NCI-H2029 (cell line): Measurements from ENCODE around the gene ANO2.
"Not testable (repeated sequence)": the region's sequence is repeated elsewhere in the genome, so short reads cannot be mapped to it uniquely, and the experiment has no call there.

ENCODE experiments used
- DNase-seq: peaks from one replicate; lab custom pipeline; 2025; lab: John Stamatoyannopoulos, UW

Gene ANO2

DNA sequence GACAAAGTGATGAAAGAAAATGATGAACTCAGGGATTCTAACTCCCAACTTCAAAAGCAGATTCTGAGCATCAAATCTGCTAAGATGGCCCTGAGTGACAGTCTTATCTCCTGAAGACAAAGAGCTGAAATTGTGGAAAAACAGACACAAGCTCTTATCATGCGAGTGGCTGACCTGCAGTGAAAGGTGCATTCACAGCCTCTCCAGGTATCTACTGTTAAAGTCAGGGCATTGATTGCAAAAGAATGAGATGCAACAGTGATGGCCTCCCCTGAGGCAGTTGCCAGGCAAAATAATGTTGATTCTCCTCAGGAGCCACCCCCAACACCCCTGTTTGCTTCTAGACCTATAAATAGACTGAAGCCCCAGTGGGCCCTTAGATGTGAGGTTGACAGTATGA lies 126.2 kb downstream of the ANO2 start:
- DNase-seq = not testable (repeated sequence)

DNA sequence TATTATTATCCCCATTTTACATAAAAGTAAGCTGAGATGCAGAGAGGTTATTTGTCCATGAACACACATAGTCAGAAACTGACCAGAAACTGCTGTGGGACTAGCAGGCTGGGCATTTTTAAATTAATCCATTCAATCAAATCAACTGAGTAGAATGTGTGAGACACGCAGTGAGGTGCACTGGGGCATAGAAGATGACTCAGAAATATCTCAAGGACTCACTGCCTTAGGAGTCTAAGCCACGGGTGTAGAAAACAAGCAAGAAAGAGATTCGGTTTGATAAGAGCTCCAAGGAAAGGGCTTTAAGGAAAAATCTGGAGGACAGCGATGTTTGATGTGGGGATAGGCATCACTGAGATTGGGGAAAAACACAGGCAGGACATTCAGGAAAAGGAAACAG lies 127.8 kb downstream of the ANO2 start:
- no peak for DNase-seq

DNA sequence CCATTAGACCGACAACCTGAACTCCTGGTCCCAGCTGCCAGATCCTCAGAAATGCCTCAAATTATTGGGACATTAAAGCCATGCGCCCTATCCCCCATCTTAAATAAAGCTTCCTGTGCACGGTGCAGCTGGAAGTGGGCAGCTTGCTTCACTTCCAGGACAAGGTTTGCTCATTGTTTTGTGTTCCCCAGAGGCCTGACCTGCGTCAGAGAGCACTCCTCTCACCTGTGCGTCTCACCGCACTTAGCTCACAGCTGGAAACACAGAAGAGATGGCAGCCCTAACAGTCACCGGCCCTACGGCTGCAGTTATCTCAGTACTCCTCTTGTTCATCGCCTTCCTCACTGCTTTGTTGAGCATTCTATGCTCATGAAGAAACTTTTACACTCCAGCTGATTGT lies 135.5 kb downstream of the ANO2 start:
- DNase-seq = no peak

DNA sequence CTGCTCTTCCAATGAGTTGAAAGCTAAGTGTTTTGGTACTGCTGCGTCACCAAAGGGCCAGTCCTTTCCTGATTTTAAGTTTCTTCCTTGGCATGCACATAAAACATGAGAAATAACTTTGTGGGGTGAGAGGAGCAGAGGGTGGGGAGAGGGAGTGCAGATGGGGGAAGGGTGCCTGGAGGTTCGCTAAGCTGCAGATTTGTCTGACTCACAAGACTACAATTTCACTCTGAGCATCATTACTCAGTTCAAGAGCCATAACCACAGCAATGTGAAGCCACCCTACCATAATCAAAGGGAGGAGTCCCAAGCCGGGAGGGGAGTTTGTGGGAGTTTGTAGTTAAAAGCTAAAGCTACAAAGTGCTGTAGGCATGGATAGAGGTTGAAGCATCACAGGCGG lies 136.1 kb downstream of the ANO2 start:
- no peak for DNase-seq

DNA sequence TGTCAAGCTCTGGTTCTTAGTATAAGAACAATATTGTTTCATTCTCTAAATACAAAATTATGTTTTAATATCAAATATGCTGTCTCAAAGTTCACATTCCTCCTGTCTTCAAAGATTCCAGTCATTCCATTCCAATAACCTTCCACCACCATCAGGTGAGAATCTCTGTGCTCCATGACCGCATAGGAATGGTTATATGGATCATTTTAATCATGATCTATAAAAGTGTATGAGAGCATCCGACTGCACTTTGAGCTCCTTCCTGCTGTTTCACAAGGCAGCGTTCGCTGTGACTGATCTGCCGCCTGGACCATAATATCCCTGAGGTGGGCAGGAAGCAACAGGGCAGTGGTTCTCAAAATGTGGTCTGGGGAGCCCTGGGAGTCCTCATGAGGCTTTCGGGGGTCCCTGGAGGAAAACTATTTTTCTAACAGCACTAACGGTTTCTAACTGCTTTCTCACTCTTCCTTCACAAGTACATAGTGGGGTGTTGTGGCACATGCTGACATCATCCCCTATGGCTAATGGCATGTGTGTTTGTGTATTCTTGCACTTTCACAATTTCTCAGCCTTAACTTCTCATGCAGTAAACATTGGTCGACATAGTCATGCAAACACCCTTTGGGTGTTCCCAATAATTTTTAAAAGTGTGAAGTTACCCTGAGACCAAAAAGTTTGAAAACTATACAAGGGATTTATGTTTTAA lies 137.4 kb downstream of the ANO2 start:
- no peak for DNase-seq

DNA sequence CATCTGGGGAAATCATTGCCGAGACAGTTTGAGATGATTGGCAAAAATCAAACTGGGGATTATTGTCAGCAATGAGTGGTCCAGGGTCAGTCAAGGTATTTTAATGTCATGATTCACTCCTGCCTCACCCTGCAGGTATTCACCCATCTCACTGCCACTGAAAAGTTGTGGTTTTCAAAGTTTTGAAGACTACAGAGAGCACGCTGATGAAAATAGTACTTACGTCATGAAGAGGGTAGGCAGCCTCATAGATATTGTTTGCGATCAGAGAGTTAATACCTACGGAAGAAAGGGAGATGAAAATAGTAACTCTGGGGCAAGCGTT lies 138.0 kb downstream of the ANO2 start:
- no peak for DNase-seq

DNA sequence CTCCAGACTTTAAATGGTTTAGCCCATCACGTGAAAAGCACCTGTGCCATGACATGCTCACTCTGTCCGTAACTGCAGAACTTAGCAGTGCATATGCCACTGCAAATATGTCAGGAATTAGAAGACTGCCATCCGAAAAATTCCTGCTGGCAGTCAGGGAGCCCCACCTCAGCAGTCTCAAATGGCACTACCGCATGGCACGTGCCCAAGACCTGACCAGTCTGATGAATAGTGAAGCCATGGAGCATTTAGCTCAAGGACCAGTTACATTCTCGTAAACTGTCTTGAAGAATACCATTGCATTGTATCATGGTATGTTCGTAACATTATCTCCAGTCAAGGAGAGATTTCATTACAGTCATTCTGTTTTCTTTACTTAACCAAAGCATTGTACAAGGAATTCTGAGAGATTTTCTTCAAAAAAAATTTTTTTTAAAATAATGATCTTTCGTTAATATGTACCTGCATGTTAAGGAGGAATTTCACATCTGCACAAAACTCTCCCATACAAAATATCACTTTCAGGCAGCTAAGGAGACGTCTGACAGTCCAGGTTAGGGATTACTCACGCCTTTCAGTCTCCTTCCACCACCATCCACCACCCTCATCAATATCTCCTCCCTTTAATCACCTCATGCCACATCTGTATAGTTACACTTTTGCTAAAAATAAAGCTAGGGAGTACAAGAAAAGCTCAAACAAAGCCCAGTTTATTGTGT lies 138.5 kb downstream of the ANO2 start:
- no peak for DNase-seq

DNA sequence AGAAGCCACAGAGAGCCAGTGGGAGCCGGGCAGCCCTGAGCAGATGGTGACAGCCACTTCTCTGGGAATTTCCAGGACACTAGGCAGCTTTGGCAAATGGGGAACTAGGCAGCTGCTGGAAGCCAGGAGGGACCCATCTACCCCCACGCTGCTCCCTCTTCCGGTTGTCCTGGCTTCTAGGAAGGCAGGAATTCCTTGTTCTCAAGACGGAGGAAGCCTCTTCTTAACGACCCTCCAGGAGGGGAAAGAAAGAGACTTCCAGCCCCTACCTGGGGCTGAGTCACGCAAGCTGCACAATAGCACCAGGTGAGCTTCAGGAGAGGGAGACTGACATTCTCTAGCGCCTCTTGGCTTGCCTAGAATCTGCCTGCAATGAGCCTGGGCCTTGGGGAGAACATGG lies 141.5 kb downstream of the ANO2 start:
- no peak for DNase-seq

DNA sequence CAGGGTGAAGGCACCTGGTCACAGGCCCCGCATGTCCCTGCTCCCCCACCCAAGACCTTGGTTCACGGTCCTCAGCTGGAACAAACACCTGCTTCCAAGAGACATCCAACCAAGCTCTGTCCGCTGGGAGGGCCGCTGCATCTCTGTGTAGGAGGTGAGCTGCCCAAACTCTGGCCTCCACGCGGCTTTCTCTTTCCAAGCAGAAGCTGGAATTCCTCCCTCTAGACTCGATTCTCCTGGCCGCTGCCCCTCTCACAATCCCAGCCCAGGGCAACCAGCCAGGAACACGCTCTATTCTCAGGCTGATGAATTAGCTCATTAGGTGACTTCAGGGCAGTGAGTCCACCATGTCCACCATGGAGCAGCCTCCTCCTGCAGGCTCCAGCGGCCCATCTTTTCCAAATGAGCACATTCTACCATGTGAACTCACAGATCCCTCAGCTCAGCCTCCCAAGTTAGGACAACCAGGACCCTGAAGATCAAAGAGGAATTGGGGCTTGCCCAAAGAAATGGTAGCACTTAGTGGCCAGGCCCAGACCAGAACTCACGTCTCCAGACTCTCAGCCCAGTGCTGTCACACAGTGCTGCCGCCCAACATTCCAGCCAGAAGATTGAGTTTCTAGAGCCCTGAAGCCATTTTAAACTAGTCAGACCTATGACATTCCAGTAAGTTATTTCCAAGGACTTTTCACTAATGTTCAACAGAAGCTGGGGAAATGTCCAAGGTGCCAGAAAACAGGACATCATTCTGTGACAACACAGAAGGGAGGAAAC lies 146.6 kb downstream of the ANO2 start:
- no peak for DNase-seq

DNA sequence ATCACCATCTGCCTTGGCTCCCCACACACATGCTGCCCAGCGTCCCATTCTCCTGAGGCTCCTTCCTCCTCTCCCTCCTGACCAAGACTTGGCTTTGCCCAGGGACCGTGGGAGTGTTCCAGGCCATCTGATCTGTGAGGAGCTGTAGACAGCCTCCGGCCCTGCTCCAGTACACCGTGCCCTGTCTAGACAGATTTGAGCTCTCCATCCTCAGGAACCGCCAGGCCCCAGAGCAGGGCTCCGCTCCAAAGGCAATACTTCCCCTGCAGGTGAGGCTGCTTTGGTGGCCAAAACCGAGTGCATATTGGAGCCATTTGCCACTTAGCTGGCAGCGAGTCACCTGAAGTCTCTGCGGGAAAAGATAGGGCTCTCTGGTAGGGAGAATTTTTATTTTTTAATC lies 147.4 kb downstream of the ANO2 start:
- no peak for DNase-seq

DNA sequence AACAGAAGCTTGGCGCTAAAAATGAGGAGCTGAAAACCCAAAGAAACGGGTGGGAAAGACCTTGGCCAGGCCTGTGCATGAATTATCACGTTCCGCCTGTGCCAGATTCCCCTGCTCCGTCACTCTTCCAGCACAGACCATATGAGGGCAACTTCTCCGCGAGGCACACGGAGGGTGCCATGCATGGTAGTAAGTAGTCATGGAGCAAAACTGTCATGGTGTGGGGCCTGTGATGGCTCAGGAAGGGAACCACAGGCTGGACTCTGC lies 148.2 kb downstream of the ANO2 start:
- no peak for DNase-seq

DNA sequence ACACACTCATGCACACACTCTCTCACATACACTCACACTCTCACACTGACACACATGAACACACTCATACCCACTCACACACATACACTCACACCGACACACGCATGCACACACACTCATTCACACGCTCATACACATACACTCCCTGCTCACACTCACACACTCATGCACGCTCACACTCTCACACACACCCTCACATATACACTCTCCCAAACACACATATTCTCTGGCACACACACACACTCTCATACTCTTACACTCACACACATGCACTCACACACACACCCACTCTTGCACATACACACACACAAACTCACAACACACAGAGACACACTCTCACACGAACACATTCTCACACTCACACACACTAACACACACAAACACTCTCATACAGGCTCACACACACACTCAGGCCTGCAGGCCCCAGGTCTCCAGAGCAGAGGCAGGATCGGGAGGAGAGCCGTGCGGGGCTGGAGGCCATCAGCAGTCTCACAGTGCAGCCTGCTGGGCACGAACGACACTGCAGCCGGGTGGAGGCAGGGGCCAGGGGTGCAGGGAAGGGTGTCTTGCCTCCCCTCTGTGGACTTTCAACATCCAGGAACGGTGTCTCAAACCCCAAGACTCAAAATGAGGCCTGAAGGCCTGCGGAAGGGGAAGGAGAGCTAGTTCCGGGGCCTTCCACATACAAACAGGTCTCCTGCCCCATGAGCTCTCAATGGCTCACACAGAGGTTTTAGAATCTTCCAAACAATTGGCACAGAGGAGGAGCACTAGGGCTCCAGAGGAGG lies 148.7 kb downstream of the ANO2 start:
- DNase-seq = no peak

DNA sequence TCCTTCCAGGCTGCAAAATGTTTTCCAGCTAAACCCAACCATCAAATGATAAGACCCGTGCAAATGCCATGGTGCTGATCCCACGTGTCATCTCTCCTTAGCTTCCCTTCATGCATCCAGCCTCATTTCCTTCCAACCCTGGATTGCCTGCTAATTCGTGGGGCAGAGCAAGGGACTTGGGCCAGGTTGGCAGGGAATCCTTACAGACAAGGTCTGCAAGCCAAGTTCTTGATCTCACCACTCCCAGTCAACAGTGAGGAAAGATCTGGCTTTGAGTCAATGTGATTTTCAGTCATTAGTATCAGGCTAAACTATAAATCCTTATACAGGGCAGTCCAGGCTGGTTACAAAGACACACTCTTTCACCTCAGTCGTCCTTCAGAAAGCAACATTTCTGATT lies 150.9 kb downstream of the ANO2 start:
- DNase-seq = no peak

DNA sequence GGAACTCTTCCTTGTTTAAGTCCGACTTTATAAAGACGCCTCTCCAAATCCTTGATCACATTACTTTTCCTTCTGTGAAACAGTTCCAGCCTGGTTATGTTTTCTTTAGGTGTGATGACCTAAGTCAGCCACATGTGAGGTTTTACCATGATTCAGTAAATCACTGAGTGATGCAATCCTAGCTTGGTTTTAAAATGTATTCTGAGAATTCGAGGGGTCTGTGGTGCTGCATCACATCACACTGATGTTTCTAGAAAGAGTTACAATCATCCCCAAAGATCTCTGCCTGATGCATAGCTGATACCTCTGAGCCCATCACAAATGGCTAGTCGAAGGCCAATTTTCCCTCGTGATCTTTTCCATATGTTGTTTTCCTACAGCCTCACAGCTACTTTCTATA lies 152.7 kb downstream of the ANO2 start:
- DNase-seq = no peak

DNA sequence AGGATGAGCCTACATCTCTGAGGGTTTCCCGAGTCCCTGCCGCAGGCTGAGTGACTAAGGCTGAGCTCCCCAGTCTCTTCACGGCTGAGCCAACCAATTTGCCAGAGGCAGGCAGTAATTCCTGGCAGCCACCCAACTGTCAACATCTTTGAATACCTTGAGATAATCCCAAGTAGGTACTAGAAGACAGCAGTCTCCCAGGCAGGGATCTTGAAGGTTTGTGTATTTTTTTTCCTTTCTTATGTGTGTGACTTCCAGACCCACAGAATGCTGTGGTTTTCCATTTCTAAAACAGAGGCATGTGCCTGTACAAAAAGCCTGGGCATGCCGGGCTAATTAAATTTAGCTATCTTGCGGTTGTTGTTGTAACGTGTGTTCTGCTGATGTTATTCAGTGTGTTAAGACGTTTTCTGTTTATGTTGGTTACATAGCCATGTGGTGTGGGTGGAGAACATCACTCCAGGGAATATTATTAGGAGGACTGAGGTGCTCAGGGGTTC lies 155.5 kb downstream of the ANO2 start:
- DNase-seq = no peak

DNA sequence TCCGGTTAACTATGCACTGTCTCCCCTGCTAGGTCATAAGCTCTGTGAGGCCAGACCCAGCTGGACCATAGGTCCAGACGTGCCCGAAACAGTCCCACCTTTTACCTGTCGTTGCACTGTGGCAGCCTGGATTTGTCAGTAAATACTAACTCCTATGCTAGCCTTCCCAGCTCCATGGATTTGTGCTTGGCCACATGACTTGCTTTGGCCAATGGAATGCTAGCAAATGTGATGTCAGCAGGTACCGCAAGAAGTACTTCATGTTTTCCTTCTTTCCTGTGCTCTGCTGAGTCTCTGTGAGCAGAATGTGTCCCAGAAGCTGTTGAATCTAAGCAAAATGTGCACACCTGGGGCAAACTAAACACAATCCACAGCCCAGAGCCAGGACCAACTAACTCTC lies 157.2 kb downstream of the ANO2 start:
- DNase-seq = no peak

DNA sequence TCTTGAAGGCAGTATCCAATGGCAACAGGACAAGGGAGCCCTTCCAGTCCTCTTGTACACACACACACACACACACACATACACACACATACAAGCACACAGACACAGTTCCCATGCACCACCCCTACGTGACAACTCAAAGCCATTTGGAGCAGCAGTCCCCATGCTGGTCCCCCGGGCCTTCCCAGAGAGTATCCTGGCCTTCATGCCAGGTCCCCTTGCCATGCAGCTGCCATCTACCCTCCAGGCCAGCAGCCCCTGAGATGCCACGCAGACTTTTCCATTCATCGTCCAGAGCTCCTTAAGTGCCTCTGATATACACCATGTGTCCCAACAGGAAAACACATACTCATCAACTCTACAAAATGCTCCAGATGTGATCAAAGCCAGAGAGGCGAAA lies 159.5 kb downstream of the ANO2 start:
- DNase-seq = no peak

DNA sequence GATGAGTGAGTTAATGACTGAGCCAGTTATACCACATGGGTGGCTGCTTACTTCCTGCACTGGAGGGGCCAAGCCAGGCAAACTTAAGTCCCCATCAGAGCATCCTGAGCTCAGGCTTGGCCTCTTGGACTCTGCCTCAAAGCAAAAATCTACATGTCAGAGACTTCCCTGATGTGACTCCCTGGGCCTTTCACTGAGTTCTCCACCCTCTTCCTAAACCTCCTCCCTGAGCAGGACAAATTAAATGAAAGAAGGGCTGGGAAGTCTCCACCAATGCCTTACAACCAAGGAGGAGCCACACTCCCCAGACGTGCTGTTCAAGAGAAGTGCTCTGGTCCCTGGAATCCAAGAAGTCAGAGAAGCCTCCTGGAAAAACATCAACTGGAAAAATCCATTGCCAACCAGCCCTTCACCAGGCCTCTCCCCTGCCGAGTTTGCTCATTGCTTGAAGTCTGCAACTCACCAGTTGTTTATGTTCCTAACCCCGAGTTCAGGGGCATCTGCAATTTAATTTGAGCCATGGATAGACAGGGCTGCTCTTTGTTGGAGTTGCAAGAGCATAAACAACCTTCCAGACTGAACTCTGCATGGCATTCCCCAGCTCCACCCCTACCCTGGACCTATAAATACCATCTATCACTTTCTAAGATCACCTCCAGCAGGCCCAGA lies 160.5 kb downstream of the ANO2 start:
- no peak for DNase-seq

DNA sequence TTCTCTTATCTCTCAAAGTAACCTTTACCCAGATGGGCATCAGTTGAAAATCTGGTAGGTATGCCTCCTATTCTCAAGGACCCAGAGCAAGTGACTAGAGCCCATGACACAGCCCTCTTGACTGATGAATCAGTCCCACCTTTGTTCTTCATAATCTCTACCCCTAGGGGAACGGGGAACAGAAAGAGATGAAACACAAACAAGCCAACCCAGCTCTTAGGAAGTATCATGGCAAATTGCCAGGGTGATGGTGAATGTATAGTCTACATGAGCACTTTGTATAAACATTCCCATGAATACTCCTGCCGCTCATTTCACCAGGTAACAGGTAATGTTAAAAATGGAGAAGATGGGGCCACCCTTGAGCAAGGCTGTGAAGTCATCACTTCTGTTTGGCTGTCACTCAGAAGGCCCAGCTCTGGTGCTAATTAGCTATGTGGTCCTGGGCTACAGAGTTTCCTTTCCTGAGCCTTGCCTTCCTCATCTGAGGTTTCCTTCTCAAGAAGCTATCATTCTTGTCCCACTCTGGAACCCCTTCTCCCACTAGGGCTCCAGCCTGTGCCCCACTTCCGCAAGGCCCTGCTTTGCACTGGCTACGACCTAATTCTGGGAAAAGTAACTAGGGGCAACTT lies 161.7 kb downstream of the ANO2 start:
- DNase-seq = no peak

DNA sequence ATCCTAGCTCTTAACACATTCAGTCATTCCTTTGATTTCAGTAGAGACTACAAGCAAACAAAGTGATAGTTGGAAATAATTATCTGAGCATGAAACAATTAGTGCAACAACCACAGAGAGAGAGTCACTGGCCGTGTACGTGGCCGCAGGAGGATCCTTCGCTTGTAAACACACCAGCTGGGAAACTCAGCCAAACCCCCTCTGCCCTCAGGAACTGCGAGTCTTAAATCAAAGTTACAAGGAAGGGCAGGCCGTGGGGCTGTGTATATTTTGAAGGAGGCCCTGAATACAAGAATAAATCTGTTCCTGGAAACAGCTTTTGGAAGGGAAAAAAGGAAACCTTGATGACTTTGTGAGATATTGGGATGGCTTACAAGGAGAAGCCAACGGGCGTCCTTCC lies 164.5 kb downstream of the ANO2 start:
- DNase-seq = no peak

DNA sequence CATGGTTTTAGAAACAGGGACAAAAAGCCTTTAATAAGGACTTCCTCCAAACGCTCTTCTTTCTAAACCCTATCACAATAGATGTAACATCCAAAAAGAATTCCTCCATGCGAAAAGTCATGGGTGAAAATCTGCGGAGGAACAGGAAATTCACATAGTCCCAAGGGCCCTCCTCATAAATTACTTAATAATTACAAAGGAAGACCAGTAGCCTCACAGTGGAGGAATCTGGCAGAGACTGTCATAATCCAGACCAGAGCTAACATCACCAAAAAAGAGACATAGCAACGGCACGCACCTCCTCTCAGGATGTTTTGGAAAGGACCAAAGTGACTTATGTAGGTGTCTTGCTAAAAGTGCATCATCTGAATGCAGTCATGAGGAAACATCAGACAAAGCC lies 165.7 kb downstream of the ANO2 start:
- no peak for DNase-seq

DNA sequence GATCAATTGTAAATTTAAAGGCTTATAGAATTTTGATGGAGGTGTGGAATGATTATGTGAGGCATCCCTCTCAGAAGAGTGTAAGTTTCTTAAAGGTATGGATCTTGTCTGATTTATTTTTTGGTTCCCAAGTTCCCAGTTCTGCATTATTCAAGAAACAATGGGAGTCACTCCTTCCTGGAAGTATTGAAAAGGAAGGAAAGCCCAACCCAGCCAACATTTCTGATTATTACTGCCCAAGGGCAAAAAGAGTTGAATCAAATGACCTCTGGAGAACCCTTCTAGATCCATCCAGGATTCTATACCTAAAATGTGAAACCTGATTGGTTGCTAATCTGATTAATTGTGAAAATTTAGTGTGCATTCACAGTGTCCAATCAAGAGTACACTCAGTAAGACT lies 166.2 kb downstream of the ANO2 start:
- no peak for DNase-seq
